ENCODE measurements around the gene MIPEP.
"Not testable (repeated sequence)": the region's sequence is repeated elsewhere in the genome, so short reads cannot be mapped to it uniquely, and the experiment has no call there.

MIPEP gene

GRCh38 chr13:23752111-23753001 lies 136.8 kb downstream of the MIPEP start:
- no peak overlapping the region for H3K4me3 ChIP-seq (ENCODE audit: low read depth, low read length)
- peak; percentile 78 for DNase-seq (ENCODE audit: low read depth)
- no peak for TF ChIP-seq CTCF (IDR thresholded peaks at IDR 0.05; ENCODE audit: insufficient read depth, low read depth, low read length, missing control alignments)

GRCh38 chr13:23751195-23751594 lies 138.0 kb downstream of the MIPEP start:
- no peak for TF ChIP-seq CTCF (IDR thresholded peaks at IDR 0.05; ENCODE audit: insufficient read depth, low read depth, low read length, missing control alignments)
- no peak overlapping the region for H3K4me3 ChIP-seq (ENCODE audit: low read depth, low read length)
- DNase-seq (ENCODE audit: low read depth), result peak; percentile 75

GRCh38 chr13:23750383-23751121 lies 138.6 kb downstream of the MIPEP start:
- no peak for TF ChIP-seq CTCF (IDR thresholded peaks at IDR 0.05; ENCODE audit: insufficient read depth, low read depth, low read length, missing control alignments)
- no peak overlapping the region for H3K4me3 ChIP-seq (ENCODE audit: low read depth, low read length)
- no peak for DNase-seq (ENCODE audit: low read depth)

- peak; percentile 66 for DNase-seq (ENCODE audit: low read depth)
- TF ChIP-seq CTCF (IDR thresholded peaks at IDR 0.05; ENCODE audit: insufficient read depth, low read depth, low read length, missing control alignments), result no peak
- H3K4me3 ChIP-seq (ENCODE audit: low read depth, low read length), result no peak overlapping the region
Measured at GRCh38 chr13:23749288-23749873, 139.8 kb downstream of the MIPEP start.

GRCh38 chr13:23748109-23748990 lies 140.8 kb downstream of the MIPEP start:
- no peak overlapping the region for H3K4me3 ChIP-seq (ENCODE audit: low read depth, low read length)
- no peak for DNase-seq (ENCODE audit: low read depth)
- no peak for TF ChIP-seq CTCF (IDR thresholded peaks at IDR 0.05; ENCODE audit: insufficient read depth, low read depth, low read length, missing control alignments)

GRCh38 chr13:23746141-23746540 lies 143.1 kb downstream of the MIPEP start:
- DNase-seq (ENCODE audit: low read depth); H3K4me3 ChIP-seq (ENCODE audit: low read depth, low read length): not testable (repeated sequence)
